T-helper 2 cell treated with Interferon-gamma antibody and Interleukin-4, amounts not matched to agents 100 ng/mL and 5 ng/mL, for 36 hours (primary cell): ENCODE results near the gene RAPSN. TPM values are rescaled to one million over a fixed set of nuclear protein-coding genes. Genes with fewer than 3 reads are reported as not detected.

Experiments used
- intact Hi-C: fragments of 100-400 bp; cut with micrococcal nuclease; formaldehyde crosslinking; loops from one replicate; pipeline ENCODE4 v1.15.1; 2023
- total RNA-seq: library from RNA; stranded (reverse); gene quantifications from 2 replicates; pipeline ENCODE4 v1.2.3, GENCODE V29; 2022

RAPSN gene
- total RNA-seq, 1 donor from 2014 or later = 1.1 TPM

DNA sequence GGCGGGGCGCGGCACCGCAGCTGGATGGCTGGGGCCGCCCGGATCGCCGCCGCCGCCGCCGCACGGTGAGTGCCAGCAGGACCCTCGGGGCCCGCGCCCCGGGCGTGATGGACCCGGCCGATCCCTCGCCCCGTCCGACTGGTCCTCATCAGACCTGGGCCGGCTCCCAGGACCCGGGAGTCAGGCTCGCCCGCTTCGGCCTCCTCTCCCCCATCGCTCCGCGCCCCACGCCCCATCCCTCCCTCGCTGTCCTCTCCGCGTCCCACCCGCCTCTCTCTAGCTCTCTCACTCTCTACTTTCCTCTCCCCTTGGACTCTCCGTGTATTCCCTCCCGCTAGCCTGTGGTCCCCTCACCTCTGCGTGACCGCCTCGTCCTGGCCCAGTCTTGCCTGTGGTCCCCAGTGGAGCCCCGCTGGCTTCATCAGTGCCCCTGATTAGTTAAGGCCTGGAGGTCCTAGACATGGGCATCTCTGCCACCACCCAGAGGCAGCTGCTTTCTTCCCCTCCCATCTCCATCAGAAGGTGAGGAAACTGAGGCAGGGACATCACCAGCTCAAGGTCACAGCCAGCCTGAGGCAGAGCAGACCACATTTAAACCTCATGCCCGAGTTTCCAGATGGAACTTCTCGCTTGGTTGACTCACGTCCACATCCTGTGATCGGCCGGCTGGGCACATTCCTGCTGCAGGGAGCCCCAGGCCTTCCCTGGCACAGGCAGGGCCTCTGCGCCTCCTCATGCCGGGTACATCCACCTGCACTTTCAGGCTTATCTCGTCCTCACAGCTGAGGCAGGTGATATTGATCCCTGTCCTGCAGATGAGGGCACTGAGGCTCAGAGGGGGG is 40.1 kb downstream of the RAPSN start:
- intact Hi-C loops = loop anchor here (1.0 to 5.0 kb wide), 8 partner anchors 15 to 232 kb away; partner anchors contain the start of genes ACP2, ARFGAP2, CELF1 and PSMC3

- intact Hi-C loops = loop anchor here (1.0 to 5.0 kb wide), 8 partner anchors 14 to 231 kb away; partner anchors contain the start of genes ACP2, ARFGAP2, CELF1 and PSMC3
These were observed 41.0 kb downstream of the RAPSN start, which contains the start of gene SLC39A13 for GRCh38 chr11:47407746-47408590. Gene SLC39A13, plus strand, starts transcription at chr11:47408590. Its CDS starts 1,505 bp downstream, at chr11:47410095.

DNA sequence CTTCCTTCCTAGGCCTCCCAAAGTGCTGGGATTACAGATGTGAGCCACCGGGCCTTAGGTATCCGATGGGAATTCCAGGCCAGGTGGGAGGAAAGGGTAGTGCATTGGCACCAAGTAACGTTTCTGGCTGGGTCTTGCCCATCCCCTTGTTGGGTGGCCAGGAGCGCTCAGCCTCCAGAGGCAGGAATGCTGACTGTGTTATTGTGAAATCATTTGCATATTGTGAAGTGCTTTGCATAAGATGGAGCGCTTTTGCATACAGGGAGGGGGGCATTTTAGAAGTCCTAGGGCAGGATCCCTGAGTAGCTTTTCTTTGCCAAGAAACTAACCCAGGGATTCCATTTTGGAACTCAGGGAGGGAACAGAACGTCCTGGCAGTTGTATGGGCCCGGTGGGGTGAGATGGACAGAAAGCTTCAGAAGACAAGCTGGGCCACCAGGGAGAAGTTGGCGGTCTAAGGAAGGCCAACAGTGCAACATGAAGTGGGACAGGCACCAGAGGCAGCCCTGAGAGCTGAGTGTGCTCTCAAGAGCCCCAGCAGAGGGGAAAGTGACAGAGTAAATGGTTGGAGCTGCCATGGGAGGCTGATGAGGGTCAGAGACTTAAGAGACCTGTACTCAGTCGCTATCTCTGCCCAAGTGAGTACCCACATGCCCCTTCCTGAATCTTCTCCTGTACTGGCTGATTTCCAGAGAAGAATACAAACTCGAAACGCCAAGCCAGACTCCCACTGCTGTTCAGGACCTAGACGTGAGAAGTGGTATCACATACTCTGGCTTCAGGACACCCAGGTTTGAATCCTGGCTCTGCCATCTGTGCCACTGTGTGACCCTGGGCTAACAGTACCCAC is 41.8 kb downstream of the RAPSN start:
- intact Hi-C loops = loop anchor here (5.0 kb wide), 1 partner anchor 145 kb away; the partner anchor contains the start of gene CELF1

- intact Hi-C loops = no loop called here
These were observed 45.4 kb downstream of the RAPSN start for GRCh38 chr11:47403571-47403970.

- intact Hi-C loops = no loop called here
These were observed 45.8 kb downstream of the RAPSN start for GRCh38 chr11:47403135-47403534.

DNA sequence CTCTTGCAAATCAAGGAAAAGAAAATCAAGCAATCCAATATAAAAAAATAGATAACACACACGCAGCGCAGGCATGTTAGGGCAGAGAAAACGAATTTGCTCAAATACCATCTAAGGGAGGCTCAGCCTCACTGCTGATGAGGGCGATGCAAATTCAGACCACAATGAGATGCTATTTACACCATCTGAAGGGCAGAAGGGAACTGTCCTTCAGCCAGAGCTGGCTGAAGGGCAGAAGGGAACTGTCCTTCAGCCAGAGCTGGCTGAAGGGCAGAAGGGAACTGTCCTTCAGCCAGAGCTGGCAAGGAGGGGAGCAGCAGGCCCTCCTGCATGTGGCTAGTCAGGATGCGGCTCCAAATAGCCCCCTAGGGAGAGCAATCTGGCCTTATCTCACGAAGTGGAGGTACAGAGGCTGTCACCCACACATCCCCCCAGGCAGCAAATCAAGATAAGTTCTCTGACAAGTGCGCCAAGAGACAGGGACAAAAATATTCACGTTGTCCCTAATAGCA is 48.1 kb downstream of the RAPSN start:
- intact Hi-C loops = no loop called here

DNA sequence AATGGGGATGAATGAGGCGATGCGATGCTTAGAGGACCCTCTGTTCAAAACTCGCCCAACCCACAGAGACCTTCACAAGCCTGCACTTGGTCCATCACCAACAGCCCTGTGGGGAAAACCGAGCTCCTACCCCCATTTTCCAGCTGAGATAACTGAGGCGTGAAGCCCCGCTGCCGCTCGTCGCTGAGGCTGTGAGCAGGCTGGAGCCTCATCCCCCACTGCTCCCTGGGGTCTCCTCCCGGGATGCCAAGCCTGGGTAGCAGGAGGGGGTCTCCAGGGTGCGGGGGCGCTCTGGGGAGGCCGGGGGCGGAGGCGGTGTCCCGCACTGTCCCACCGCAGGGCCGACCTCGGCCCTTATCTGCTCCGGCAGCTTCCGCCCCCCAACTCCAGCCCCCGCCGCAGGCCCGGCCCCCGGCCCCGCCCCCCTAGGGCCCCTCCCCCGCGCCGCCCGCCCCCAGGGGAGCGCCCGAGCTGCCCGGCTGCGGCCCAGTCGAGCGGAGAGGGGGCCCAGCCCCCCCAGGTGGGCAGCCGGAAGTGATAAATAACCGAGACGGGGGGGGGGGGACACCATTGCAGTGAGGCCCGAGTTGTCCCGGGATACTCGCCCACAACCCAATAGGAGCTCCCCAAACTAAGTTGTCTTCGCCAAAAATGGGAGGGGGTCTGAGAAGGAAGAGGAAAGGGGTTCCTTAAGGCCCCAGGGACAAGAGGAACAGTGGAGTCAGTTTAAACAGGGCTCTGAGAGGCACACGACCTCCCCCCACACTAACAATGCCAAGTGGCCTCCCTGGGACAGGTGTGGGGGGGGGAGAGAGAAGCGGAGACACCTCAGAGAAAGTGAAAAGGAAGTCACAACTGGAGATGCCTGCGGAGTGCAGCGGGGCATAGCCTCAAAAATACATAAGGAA is 48.8 kb downstream of the RAPSN start:
- intact Hi-C loops = no loop called here

- intact Hi-C loops = no loop called here
These were observed 50.4 kb downstream of the RAPSN start for GRCh38 chr11:47398551-47398950.

- intact Hi-C loops = no loop called here
These were observed 50.9 kb downstream of the RAPSN start for GRCh38 chr11:47398011-47398410.

DNA sequence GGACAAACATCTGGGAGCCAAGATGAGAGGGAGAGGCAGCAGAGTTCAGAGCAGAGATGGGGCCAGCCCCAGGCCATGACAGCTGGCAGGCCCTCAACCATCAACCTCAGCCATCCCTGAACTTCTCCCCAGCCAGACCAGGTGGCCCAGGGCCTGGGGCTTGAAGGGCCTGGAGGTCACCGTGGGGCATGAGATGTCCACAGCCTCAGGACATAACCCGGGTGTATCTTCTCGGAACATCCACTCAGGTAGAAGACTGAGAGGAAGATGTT is 53.0 kb downstream of the RAPSN start:
- intact Hi-C loops = no loop called here

DNA sequence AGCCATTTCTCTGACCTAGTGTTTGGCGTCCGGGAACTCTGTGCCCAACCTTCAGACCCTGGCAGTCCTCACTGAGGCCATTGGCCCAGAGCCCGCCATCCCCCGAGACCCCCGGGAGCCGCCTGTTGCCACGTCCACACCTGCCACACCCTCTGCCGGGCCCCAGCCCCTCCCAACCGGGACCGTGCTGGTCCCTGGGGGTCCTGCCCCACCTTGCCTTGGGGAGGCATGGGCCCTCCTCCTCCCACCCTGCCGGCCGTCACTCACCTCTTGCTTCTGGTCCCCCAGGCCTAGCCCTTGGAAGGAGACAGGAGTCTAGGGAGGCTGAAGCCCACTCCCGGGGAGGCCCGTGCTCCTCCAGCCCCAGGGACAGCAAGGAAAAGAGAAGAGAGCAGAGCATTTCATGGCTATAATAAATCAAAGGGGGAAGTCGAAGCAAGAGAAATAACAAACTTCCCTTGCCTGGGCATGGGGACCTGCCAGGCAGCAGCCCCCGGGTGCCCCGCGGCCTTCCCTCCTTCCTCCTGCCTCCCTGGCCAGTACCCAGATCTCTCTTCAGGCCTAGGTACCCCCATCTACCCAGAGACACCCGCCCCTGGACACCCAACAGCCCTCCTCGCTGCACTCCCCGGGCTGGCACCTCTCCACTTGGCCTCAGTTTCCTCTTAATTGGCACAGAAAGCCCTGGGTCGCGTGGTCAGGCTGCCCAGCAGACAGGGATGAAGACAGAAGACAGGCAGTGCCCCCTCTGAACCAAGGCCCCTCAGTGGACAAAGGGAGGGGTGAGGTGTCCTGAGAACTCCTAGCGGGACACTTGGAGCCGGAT is 53.5 kb downstream of the RAPSN start:
- intact Hi-C loops = no loop called here

- intact Hi-C loops = loop anchor here (1.0 kb wide), 1 partner anchor 14 kb away; the partner anchor contains the start of gene SLC39A13
These were observed 54.4 kb downstream of the RAPSN start for GRCh38 chr11:47394322-47395222.

- intact Hi-C loops = loop anchor here (1.0 kb wide), 1 partner anchor 14 kb away; the partner anchor contains the start of gene SLC39A13
These were observed 55.0 kb downstream of the RAPSN start for GRCh38 chr11:47394050-47394321.

DNA sequence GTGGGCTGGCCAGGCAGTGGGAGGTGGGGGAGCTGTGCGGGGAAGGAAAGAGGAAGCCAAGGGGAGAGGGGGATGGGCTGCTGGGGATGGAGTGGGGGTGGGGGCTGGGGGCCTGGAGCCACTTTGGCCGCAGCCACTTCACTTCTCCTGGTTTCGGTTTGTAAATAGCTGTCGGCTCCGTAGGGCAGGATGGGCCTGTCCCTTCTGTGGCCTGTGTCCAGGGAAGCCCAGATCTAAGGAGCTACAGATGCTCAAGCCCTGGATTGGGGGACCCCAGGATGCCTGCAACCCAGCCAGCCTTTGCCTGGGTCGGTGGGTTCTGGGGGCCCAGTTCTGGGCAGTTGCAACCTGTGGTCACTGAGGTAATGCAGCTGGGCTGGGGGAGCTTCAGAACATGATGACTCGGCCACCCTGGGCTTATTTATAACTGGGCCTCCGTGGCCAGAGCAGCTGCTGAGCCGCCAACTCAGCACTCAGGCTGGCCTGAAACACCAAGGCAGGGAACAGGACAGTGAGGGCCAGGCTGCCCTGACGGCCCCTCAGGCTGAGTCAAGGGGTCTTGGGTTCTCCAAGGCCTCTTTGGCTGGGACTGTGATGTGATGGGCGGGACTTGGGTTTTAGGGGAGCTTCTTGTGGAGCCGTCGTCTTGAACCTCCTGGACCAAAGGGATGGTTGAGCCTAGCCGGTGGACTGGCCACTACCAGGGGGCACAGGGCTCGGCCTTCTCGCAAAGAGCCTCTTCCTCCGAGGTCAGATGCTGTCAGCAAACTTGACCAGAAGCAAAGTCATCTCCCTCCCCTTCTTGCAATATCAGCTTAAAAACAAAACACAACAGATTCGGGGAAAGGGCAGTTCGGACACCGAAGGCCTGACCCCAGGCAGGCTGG is 55.5 kb downstream of the RAPSN start:
- intact Hi-C loops = loop anchor here (1.0 kb wide), 1 partner anchor 15 kb away; the partner anchor contains the start of gene SLC39A13

DNA sequence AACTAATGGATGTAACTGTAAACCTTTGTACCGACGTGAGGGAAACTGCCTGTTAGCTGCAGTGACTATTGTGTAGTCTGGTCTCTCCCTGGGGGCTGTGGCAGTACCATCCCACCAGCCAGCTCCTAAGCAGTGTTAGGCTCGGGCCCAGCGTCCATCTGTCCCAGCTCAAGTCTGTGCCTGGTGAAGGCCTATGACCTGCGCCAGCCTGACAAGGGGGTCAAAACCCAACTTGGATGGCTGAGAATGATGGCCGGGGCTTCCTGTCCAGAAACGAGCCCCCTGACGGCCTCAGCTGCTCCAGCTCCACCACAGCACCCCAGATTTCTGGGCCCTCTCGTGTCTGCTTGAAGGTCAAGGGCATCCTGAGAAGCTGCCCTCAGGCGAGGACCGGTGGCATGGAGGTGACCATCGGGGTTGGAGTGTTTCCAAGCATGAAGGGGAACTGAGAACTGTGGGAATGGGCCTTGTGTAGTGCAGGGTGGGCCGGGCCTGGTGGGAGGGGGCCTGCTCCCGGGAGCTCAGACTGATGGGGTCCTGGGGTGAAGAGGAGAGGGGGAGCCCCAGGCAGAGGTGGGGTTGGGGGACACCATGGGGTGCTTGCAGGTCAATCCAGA is 56.3 kb downstream of the RAPSN start:
- intact Hi-C loops = no loop called here

GRCh38 chr11:47391711-47392432 is 57.1 kb downstream of the RAPSN start:
- intact Hi-C loops = no loop called here
